B cell (primary cell): Measurements from ENCODE around the gene ESPNL. TPM values are rescaled to one million over a fixed set of nuclear protein-coding genes. Genes with fewer than 3 reads are reported as not detected.

Experiments
- ATAC-seq: fragments of 200-7000 bp; cut with Tn5 transposase; one replicate; pipeline ENCODE4 v1.10.0; 2021; ENCODE audit warnings: low read depth, mild to moderate bottlenecking, moderate number of reproducible peaks, moderate library complexity
- CTCF ChIA-PET: fragments of 350-600 bp; sonication (Branson Sonifier 250); formaldehyde crosslinking; loops from one replicate; lab custom pipeline; 2021; ENCODE audit warnings: antibody characterized with exemption, inconsistent platforms; lab: Charles Lee
- POLR2A ChIA-PET: fragments of 350-600 bp; sonication (Branson Sonifier 250); formaldehyde crosslinking; loops from one replicate; lab custom pipeline; 2021; ENCODE audit warnings: antibody characterized with exemption; lab: Charles Lee
- DNase-seq: peaks from one replicate; pipeline ENCODE4 v3.0.0; 2013
- H2AFZ ChIP-seq: 2 replicates; pipeline ENCODE4 v1.6.1; 2012; ENCODE audit warnings: mild to moderate bottlenecking, low read depth, low read length; ENCODE audit not compliant: insufficient read depth, poor library complexity, severe bottlenecking
- H3K27ac ChIP-seq, 2 donors: 1 replicate in 1 of 2; 2 replicates in 1 of 2; pipeline ENCODE4 v1.5.1; 2012 to 2013; ENCODE audit warnings: low read length in 2 of 2, mild to moderate bottlenecking in 2 of 2, moderate library complexity in 1 of 2
- H3K27me3 ChIP-seq, 4 experiments: fragments of 200-600 bp in 1 of 4; sonication (generic) in 1 of 4; replicated peaks in 1 of 4; 1 replicate in 2 of 4; 2 replicates in 2 of 4; pipeline versions ENCODE4 v1.6.1 to v1.7.0; 2013 to 2016; ENCODE audit warnings: low read length in 3 of 4, mild to moderate bottlenecking in 2 of 4, mixed read lengths in 1 of 4, moderate library complexity in 1 of 4; ENCODE audit not compliant: insufficient read depth in 4 of 4, control insufficient read depth in 3 of 4; ENCODE audit errors: control extremely low read depth in 1 of 4
- H3K36me3 ChIP-seq, 2 experiments: replicated peaks in 1 of 2; 1 replicate in 1 of 2; 2 replicates in 1 of 2; pipeline versions ENCODE4 v1.6.1 to v1.7.1; 2013; ENCODE audit warnings: low read length in 1 of 2; ENCODE audit not compliant: insufficient read depth in 2 of 2, control insufficient read depth in 1 of 2; ENCODE audit errors: control extremely low read depth in 1 of 2, extremely low read depth in 1 of 2
- H3K4me1 ChIP-seq, 2 donors: fragments of 200-600 bp in 1 of 2; sonication (generic) in 1 of 2; 1 replicate in 1 of 2; 2 replicates in 1 of 2; pipeline versions ENCODE4 v1.5.1 to v1.6.1; 2013 to 2017; ENCODE audit warnings: low read length in 2 of 2; ENCODE audit not compliant: control insufficient read depth in 2 of 2, insufficient read depth in 2 of 2
- H3K4me2 ChIP-seq: replicated peaks from 2 replicates; pipeline ENCODE3; 2012; ENCODE audit warnings: mild to moderate bottlenecking, low read depth, low read length; ENCODE audit not compliant: poor library complexity, severe bottlenecking
- H3K4me3 ChIP-seq, 5 experiments: fragments of 200-600 bp in 1 of 5; sonication (generic) in 1 of 5; 1 replicate in 3 of 5; 2 replicates in 2 of 5; pipeline versions ENCODE4 v1.5.1 to v1.7.0; 2011 to 2016; ENCODE audit warnings: low read length in 4 of 5, mild to moderate bottlenecking in 4 of 5, low read depth in 2 of 5, control low read depth in 1 of 5, moderate library complexity in 1 of 5; ENCODE audit not compliant: insufficient read depth in 1 of 5; ENCODE audit errors: control extremely low read depth in 1 of 5, extremely low read depth in 1 of 5
- H3K79me2 ChIP-seq: fragments of 200-600 bp; sonication (generic); one replicate; pipeline ENCODE4 v1.6.0; 2016; ENCODE audit warnings: low read length; ENCODE audit not compliant: control insufficient read depth, insufficient read depth
- H3K9ac ChIP-seq: fragments of 200-600 bp; sonication (generic); 2 replicates; pipeline ENCODE4 v1.6.1; 2017; ENCODE audit warnings: mild to moderate bottlenecking, low read length, moderate library complexity
- H3K9me3 ChIP-seq, 3 donors: one replicate each; pipeline versions ENCODE4 v1.6.1 to v1.7.1; 2013; ENCODE audit warnings: low read length in 2 of 3; ENCODE audit not compliant: control insufficient read depth in 2 of 3, insufficient read depth in 1 of 3; ENCODE audit errors: control extremely low read depth in 1 of 3
- H4K20me1 ChIP-seq: 2 replicates; pipeline ENCODE4 v1.6.0; 2012; ENCODE audit warnings: mild to moderate bottlenecking, low read length; ENCODE audit not compliant: insufficient read depth, control insufficient read depth, poor library complexity, severe bottlenecking
- H3K27ac Mint-ChIP-seq: one replicate; pipeline ENCODE4 v1.8.0; 2021; ENCODE audit warnings: mixed read lengths
- H3K27me3 Mint-ChIP-seq: one replicate; pipeline ENCODE4 v1.8.0; 2021; ENCODE audit warnings: mixed read lengths
- H3K4me1 Mint-ChIP-seq: one replicate; pipeline ENCODE4 v1.8.0; 2021; ENCODE audit warnings: mixed read lengths
- H3K4me3 Mint-ChIP-seq: one replicate; pipeline ENCODE4 v1.8.0; 2021; ENCODE audit warnings: mixed read lengths
- H3K9me3 Mint-ChIP-seq: one replicate; pipeline ENCODE4 v1.8.0; 2022; ENCODE audit warnings: mixed read lengths; ENCODE audit not compliant: insufficient read depth
- EZH2 ChIP-seq: IDR thresholded peaks from 2 replicates; pipeline ENCODE4 v1.6.1; 2012; ENCODE audit warnings: borderline replicate concordance, low read depth, mild to moderate bottlenecking, moderate library complexity, low read length; ENCODE audit not compliant: insufficient read depth, poor library complexity, severe bottlenecking
- WGBS: methylation state at CpG from one replicate; pipeline ENCODE4 v1.1.5; 2013; ENCODE audit warnings: missing lambda C conversion rate; ENCODE audit not compliant: insufficient coverage; 5-methylcytosine and 5-hydroxymethylcytosine counted together
- intact Hi-C: fragments of 100-400 bp; cut with micrococcal nuclease; formaldehyde crosslinking; loops from one replicate; pipeline ENCODE4 v1.10.0; 2022
- polyA plus RNA-seq: library from polyadenylated mRNA; depleted of rRNA; stranded (reverse); fragments of >200 nt; gene quantifications from 2 replicates; pipeline ENCODE4 v1.2.3, GENCODE V29; 2012
- total RNA-seq, 2 donors: library from RNA; stranded (reverse); fragments of 120-200 nt in 1 of 2; gene quantifications; 1 replicate in 1 of 2; 2 replicates in 1 of 2; pipeline versions ENCODE4 v1.2.3 to v1.2.4, GENCODE V29; 2013 to 2022
- TF ChIP-seq, protein P1 (sequence below): fragments of 200-600 bp; IDR thresholded peaks from one replicate; pipeline ENCODE4 v1.8.0; 2022; ENCODE audit warnings: antibody characterized with exemption, mild to moderate bottlenecking

Gene ESPNL
- total and polyA plus RNA-seq, 2 donors (not counting 1 experiment from before 2014, with no cell fraction given): 1.6 to 2.5 TPM

DNA sequence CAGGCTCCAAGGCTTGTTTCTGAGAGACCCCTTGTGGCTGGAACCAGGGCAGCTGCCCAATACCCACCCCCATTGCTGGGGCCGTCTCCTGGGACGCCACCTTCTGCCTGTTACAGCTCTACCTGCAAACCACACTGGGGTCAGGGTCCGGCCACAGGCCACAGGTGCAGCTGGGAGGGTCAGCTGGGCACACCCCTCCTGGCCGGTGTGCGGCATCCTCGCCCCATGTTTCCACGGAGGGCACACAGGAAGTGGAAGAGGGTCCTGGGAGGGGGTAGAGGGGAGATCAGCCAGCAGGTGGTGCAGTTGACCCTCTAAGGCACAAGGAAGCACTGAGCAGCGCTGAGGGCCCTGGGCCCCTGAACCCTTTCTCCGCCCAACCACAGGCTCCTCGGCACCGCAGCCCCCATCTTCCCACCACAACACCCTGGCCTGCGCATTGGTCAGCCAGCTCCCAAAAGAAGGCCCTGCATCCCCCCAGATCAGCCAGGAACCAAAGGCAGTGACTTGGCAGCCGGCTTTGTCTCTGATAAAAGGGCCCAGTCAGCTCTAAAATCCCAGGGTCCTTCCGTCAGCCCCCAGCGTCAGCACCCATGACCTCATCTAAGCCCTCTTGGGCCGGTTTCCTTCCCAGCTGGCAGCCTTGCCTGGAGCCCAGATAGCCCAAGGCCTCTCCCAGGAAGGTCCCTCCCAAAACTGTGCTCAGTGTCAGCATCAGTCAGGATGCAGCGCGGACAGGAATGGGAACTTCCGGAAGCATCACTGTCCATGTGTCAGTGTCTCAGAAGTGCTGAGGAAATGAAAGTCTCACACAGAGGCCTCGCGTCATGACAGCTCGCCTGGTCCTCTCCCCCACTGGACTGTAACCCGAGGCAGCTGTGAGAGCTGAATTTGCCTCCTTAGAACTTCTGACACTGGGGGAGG is 60.3 kb downstream of the ESPNL start:
- Mint-ChIP-seq H3K4me3 (peak overlapping the region; percentile 49), H3K27ac (no peak overlapping the region), H3K4me1 (peaks cover 15% of the 10 kb centered on the region), H3K9me3 (no peaks in the 10 kb centered on the region), H3K27me3 (peaks cover 21% of the 10 kb centered on the region)
- intact Hi-C loops: loop anchor here (1.0 kb wide), 1 partner anchor 103 kb away; no protein-coding TSS in a partner anchor
- Histone ChIP-seq H3K4me1 (peaks cover 16 to 19% of the 10 kb centered on the region in 2 donors), H4K20me1 (no peaks in the 10 kb centered on the region), H3K4me2 (peak overlapping the region; percentile 81), H2AFZ (no peak overlapping the region), H3K27ac (no peak overlapping the region), H3K4me3 (no peak overlapping the region), H3K9ac (no peak overlapping the region), H3K79me2 (no peaks in the 10 kb centered on the region), H3K9me3 (peaks cover 0 to 17% (median 0%) of the 10 kb centered on the region in 3 donors), H3K27me3 (peaks cover 0 to 35% (median 8%) of the 10 kb centered on the region in 4 experiments), H3K36me3 (no peaks in the 10 kb centered on the region)
- peak; percentile 47 for DNase-seq
- 45% methylated on average over 22 of the region's 23 CpGs for WGBS
- ChIA-PET POLR2A (interaction anchor here (0.6 to 0.7 kb wide), 2 partner anchors 9 to 14 kb away, joined by 4 to 5 read pairs; no protein-coding TSS in a partner anchor), CTCF (interaction anchor here (0.7 to 2.9 kb wide), 6 partner anchors 9 to 302 kb away, joined by 3 to 22 read pairs (median 4); no protein-coding TSS in a partner anchor)
- ATAC-seq: no peak
- no peak for TF ChIP-seq EZH2
- TF ChIP-seq, protein P1, sequence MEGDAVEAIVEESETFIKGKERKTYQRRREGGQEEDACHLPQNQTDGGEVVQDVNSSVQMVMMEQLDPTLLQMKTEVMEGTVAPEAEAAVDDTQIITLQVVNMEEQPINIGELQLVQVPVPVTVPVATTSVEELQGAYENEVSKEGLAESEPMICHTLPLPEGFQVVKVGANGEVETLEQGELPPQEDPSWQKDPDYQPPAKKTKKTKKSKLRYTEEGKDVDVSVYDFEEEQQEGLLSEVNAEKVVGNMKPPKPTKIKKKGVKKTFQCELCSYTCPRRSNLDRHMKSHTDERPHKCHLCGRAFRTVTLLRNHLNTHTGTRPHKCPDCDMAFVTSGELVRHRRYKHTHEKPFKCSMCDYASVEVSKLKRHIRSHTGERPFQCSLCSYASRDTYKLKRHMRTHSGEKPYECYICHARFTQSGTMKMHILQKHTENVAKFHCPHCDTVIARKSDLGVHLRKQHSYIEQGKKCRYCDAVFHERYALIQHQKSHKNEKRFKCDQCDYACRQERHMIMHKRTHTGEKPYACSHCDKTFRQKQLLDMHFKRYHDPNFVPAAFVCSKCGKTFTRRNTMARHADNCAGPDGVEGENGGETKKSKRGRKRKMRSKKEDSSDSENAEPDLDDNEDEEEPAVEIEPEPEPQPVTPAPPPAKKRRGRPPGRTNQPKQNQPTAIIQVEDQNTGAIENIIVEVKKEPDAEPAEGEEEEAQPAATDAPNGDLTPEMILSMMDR: peak; percentile 22
